H1 (cell line): ENCODE measurements around the gene RNASEL. TPM values are rescaled to one million over a fixed set of nuclear protein-coding genes. Genes with fewer than 3 reads are reported as not detected.

Experiments used
- CTCF ChIA-PET: fragments of 300-600 bp; sonication (Branson Sonifier 250); formaldehyde crosslinking; loops from one replicate; lab custom pipeline; 2021; ENCODE audit not compliant: partially characterized antibody; lab: Charles Lee
- POLR2A ChIA-PET: fragments of 300-600 bp; sonication (Branson Sonifier 250); formaldehyde crosslinking; loops from one replicate; lab custom pipeline; 2021; ENCODE audit warnings: inconsistent platforms; ENCODE audit not compliant: partially characterized antibody; lab: Charles Lee
- DNase-seq, 2 experiments: peaks; one replicate each; pipeline versions ENCODE4 v3.0.0 to v3.0.0-alpha.2; 2010 to 2022; ENCODE audit warnings: low spot score in 2 of 2, low read depth in 1 of 2, mixed read lengths in 1 of 2
- FAIRE-seq: peaks from 2 replicates; lab custom pipeline; 2011; peaks lifted over from hg19 to GRCh38; lab: Jason Lieb, UNC
- H2AFZ ChIP-seq: 2 replicates; pipeline ENCODE4 v1.8.1; 2012; ENCODE audit warnings: low read length, inconsistent platforms
- H2AK5ac ChIP-seq: 2 replicates; pipeline ENCODE4 v1.6.1; 2013; ENCODE audit warnings: low read depth, low read length
- H2BK120ac ChIP-seq: replicated peaks from 2 replicates; pipeline ENCODE3; 2013; ENCODE audit warnings: low read depth, low read length, inconsistent platforms
- H2BK12ac ChIP-seq: 2 replicates; pipeline ENCODE4 v1.6.1; 2013; ENCODE audit warnings: low read depth, low read length
- H2BK15ac ChIP-seq: 2 replicates; pipeline ENCODE4 v1.6.1; 2013; ENCODE audit warnings: low read length
- H2BK20ac ChIP-seq: 2 replicates; pipeline ENCODE4 v1.6.1; 2013; ENCODE audit warnings: low read length
- H2BK5ac ChIP-seq: 2 replicates; pipeline ENCODE4 v1.6.1; 2013; ENCODE audit warnings: low read depth, low read length
- H3K14ac ChIP-seq: 2 replicates; pipeline ENCODE4 v1.6.1; 2013; ENCODE audit warnings: inconsistent platforms; ENCODE audit not compliant: insufficient read length
- H3K18ac ChIP-seq: 2 replicates; pipeline ENCODE4 v1.6.1; 2013; ENCODE audit warnings: low read length; ENCODE audit errors: extremely low read depth
- H3K23ac ChIP-seq: 2 replicates; pipeline ENCODE4 v1.6.1; 2013; ENCODE audit warnings: inconsistent platforms; ENCODE audit not compliant: insufficient read length
- H3K23me2 ChIP-seq: 2 replicates; pipeline ENCODE4 v1.6.1; 2013; ENCODE audit warnings: low read depth, low read length
- H3K27ac ChIP-seq: 2 replicates; pipeline ENCODE4 v1.6.1; 2011; ENCODE audit warnings: low read depth, low read length, inconsistent platforms
- H3K27me3 ChIP-seq, 4 experiments: replicated peaks in 1 of 4; 1 replicate in 1 of 4; 2 replicates in 3 of 4; pipeline versions ENCODE4 v1.6.1 to v1.8.1; 2011 to 2013; ENCODE audit warnings: low read length in 3 of 4, mild to moderate bottlenecking in 3 of 4, inconsistent platforms in 2 of 4, mixed read lengths in 2 of 4, moderate library complexity in 1 of 4; ENCODE audit not compliant: control insufficient read depth in 3 of 4, insufficient read depth in 3 of 4; ENCODE audit errors: extremely low read depth in 1 of 4
- H3K36me3 ChIP-seq, 4 experiments: 2 replicates each; pipeline versions ENCODE4 v1.6.1 to v1.8.1; 2011 to 2013; ENCODE audit warnings: mild to moderate bottlenecking in 4 of 4, low read length in 3 of 4, moderate library complexity in 2 of 4, control low read depth in 1 of 4, inconsistent platforms in 1 of 4; ENCODE audit not compliant: insufficient read depth in 4 of 4, control insufficient read depth in 2 of 4
- H3K4ac ChIP-seq: replicated peaks from 2 replicates; pipeline ENCODE3; 2013; ENCODE audit warnings: low read length, low read depth, mixed read lengths, inconsistent platforms; ENCODE audit not compliant: insufficient read length
- H3K4me1 ChIP-seq, 4 experiments: replicated peaks in 1 of 4; 1 replicate in 1 of 4; 2 replicates in 3 of 4; pipeline versions ENCODE4 v1.6.1 to v1.8.1; 2011 to 2013; ENCODE audit warnings: low read length in 3 of 4, inconsistent platforms in 2 of 4, mixed read lengths in 1 of 4; ENCODE audit not compliant: insufficient read depth in 4 of 4, control insufficient read depth in 3 of 4
- H3K4me2 ChIP-seq, 2 experiments: 2 replicates each; pipeline versions ENCODE4 v1.6.1 to v1.8.1; 2011 to 2013; ENCODE audit warnings: low read depth in 2 of 2, low read length in 2 of 2, control low read depth in 1 of 2, inconsistent platforms in 1 of 2, mild to moderate bottlenecking in 1 of 2; ENCODE audit not compliant: insufficient read depth in 1 of 2
- H3K4me3 ChIP-seq, 4 experiments: fragments of 200-600, 300-600 bp in 1 of 4; sonication (generic), shearing (Covaris generic), sonication (Bioruptor Twin) in 1 of 4; 2 replicates each; pipeline versions ENCODE4 v1.5.1 to v1.8.1; 2011 to 2016; ENCODE audit warnings: low read length in 4 of 4, low read depth in 3 of 4, control low read depth in 2 of 4, inconsistent platforms in 2 of 4, mild to moderate bottlenecking in 2 of 4, mixed read lengths in 1 of 4, moderate library complexity in 1 of 4; ENCODE audit not compliant: insufficient read depth in 2 of 4; ENCODE audit errors: extremely low read depth in 1 of 4
- H3K56ac ChIP-seq: replicated peaks from 2 replicates; pipeline ENCODE3; 2013; ENCODE audit warnings: low read depth, mild to moderate bottlenecking, mixed read lengths, low read length, inconsistent platforms; ENCODE audit not compliant: insufficient read length
- H3K79me1 ChIP-seq: 2 replicates; pipeline ENCODE4 v1.6.1; 2013; ENCODE audit warnings: low read depth, low read length, control low read depth
- H3K79me2 ChIP-seq, 2 experiments: 2 replicates each; pipeline versions ENCODE4 v1.6.1 to v1.8.1; 2012 to 2013; ENCODE audit warnings: low read length in 2 of 2, mild to moderate bottlenecking in 2 of 2, inconsistent platforms in 1 of 2; ENCODE audit not compliant: insufficient read depth in 2 of 2, control insufficient read depth in 1 of 2
- H3K9ac ChIP-seq, 4 experiments: replicated peaks in 1 of 4; 1 replicate in 1 of 4; 2 replicates in 3 of 4; pipeline versions ENCODE4 v1.6.1 to v1.8.1; 2011 to 2013; ENCODE audit warnings: low read depth in 3 of 4, low read length in 3 of 4, control low read depth in 2 of 4, mild to moderate bottlenecking in 2 of 4, moderate library complexity in 2 of 4, inconsistent platforms in 1 of 4; ENCODE audit errors: extremely low read depth in 1 of 4
- H3K9me3 ChIP-seq, 2 experiments: 2 replicates each; pipeline versions ENCODE4 v1.6.1 to v1.8.1; 2012 to 2013; ENCODE audit warnings: mild to moderate bottlenecking in 2 of 2, moderate library complexity in 2 of 2, control low read depth in 1 of 2, inconsistent platforms in 1 of 2, low read depth in 1 of 2, low read length in 1 of 2, mixed read lengths in 1 of 2; ENCODE audit not compliant: insufficient read depth in 2 of 2
- H4K20me1 ChIP-seq, 2 experiments: replicated peaks in 1 of 2; 2 replicates each; pipeline versions ENCODE3 to v1.8.1; 2011 to 2013; ENCODE audit warnings: inconsistent platforms in 2 of 2, low read length in 2 of 2, mild to moderate bottlenecking in 1 of 2; ENCODE audit not compliant: insufficient read depth in 2 of 2, control insufficient read depth in 1 of 2
- H4K5ac ChIP-seq: 2 replicates; pipeline ENCODE4 v1.6.1; 2013; ENCODE audit warnings: low read length, low read depth, mixed read lengths, inconsistent platforms; ENCODE audit not compliant: insufficient read length
- H4K8ac ChIP-seq: 2 replicates; pipeline ENCODE4 v1.8.0; 2013; ENCODE audit warnings: mild to moderate bottlenecking, moderate library complexity, low read length, inconsistent platforms; ENCODE audit not compliant: insufficient read depth; ENCODE audit errors: extremely low read depth
- H4K91ac ChIP-seq: replicated peaks from 2 replicates; pipeline ENCODE3; 2013; ENCODE audit warnings: low read length, mixed read lengths, inconsistent platforms; ENCODE audit not compliant: insufficient read length
- BACH1 ChIP-seq: IDR thresholded peaks from 2 replicates; pipeline ENCODE4 v1.6.1; 2012; ENCODE audit warnings: low read length, improper control_type of control experiment
- EGR1 ChIP-seq: IDR thresholded peaks from 2 replicates; pipeline ENCODE4 v1.6.1; 2011; ENCODE audit warnings: low read depth, low read length, borderline replicate concordance
- GTF2F1 ChIP-seq: IDR thresholded peaks from 2 replicates; pipeline ENCODE4 v1.6.1; 2012; ENCODE audit warnings: low read depth, low read length, improper control_type of control experiment, borderline replicate concordance
- HDAC2 ChIP-seq, 2 experiments: fragments of 300-600 bp in 1 of 2; sonication (generic) in 1 of 2; IDR thresholded peaks; 2 replicates each; pipeline ENCODE4 v1.6.1; 2011 to 2012; ENCODE audit warnings: low read depth in 2 of 2, low read length in 2 of 2, mild to moderate bottlenecking in 2 of 2, moderate library complexity in 2 of 2, borderline replicate concordance in 1 of 2, inconsistent platforms in 1 of 2
- HDAC6 ChIP-seq: IDR thresholded peaks from one replicate; pipeline ENCODE4 v1.7.1; 2012; ENCODE audit warnings: low read depth, mild to moderate bottlenecking, inconsistent platforms, low read length, moderate library complexity
- KDM4A ChIP-seq: IDR thresholded peaks from one replicate; pipeline ENCODE4 v1.7.1; 2012; ENCODE audit warnings: low read depth, mild to moderate bottlenecking, moderate library complexity, low read length, inconsistent platforms; ENCODE audit not compliant: severe bottlenecking
- NANOG ChIP-seq: IDR thresholded peaks from 2 replicates; pipeline ENCODE4 v1.6.1; 2011; ENCODE audit warnings: low read length, low read depth, mild to moderate bottlenecking, inconsistent platforms; ENCODE audit not compliant: insufficient read depth, poor library complexity, severe bottlenecking
- RBBP5 ChIP-seq: IDR thresholded peaks from 2 replicates; pipeline ENCODE4 v1.7.1; 2012; ENCODE audit warnings: low read depth, mild to moderate bottlenecking, inconsistent platforms, low read length, moderate library complexity, borderline replicate concordance
- RNF2 ChIP-seq: fragments of 200-900, 300-1000 bp; sonication (generic); IDR thresholded peaks from 2 replicates; pipeline ENCODE4 v1.7.1; 2016; ENCODE audit warnings: borderline replicate concordance, low read depth, mild to moderate bottlenecking, antibody characterized with exemption, low read length; ENCODE audit not compliant: poor library complexity, severe bottlenecking; ENCODE audit errors: missing control alignments
- SAP30 ChIP-seq: fragments of 300-600 bp; sonication (generic); IDR thresholded peaks from 2 replicates; pipeline ENCODE4 v1.7.1; 2012; ENCODE audit warnings: low read length, moderate library complexity, mild to moderate bottlenecking, inconsistent platforms; ENCODE audit not compliant: insufficient read depth, insufficient replicate concordance
- SIX5 ChIP-seq: IDR thresholded peaks from 2 replicates; pipeline ENCODE4 v1.6.1; 2011; ENCODE audit warnings: mild to moderate bottlenecking, low read depth, low read length
- TAF7 ChIP-seq: optimal IDR thresholded peaks from 2 replicates; pipeline ENCODE3; 2011; ENCODE audit warnings: low read depth, mild to moderate bottlenecking, inconsistent platforms, low read length, moderate library complexity, borderline replicate concordance
- TCF12 ChIP-seq: IDR thresholded peaks from 2 replicates; pipeline ENCODE4 v1.6.1; 2011; ENCODE audit warnings: low read depth, mild to moderate bottlenecking, low read length
- ZNF274 ChIP-seq: IDR thresholded peaks from 2 replicates; pipeline ENCODE4 v1.7.0; 2012; ENCODE audit warnings: low read length, borderline replicate concordance; ENCODE audit errors: extremely low read depth
- WGBS, 2 experiments: shearing (Covaris generic) in 1 of 2; methylation state at CpG; one replicate each; pipeline versions ENCODE4 v1.1.6 to v1.1.7; 2013 to 2015; ENCODE audit warnings: low lambda C conversion rate in 2 of 2, mixed read lengths in 2 of 2, inconsistent platforms in 1 of 2, low coverage in 1 of 2, missing lambda C conversion rate in 1 of 2; ENCODE audit not compliant: insufficient replicate concordance in 2 of 2, insufficient coverage in 1 of 2, insufficient read length in 1 of 2; ENCODE audit errors: extremely low coverage in 1 of 2, missing lambda C conversion rate in 1 of 2; 5-methylcytosine and 5-hydroxymethylcytosine counted together
- polyA plus RNA-seq, 7 experiments: library from polyadenylated mRNA; depleted of rRNA in 3 of 7; stranded (reverse) in 5 of 7; unstranded in 2 of 7; fragments of >200 nt in 5 of 7; fragments of 200-250 nt in 2 of 7; gene quantifications; 1 replicate in 5 of 7; 2 replicates in 1 of 7; 4 replicates in 1 of 7; pipeline versions ENCODE4 v1.2.1 to v1.2.3, GENCODE V29; 2011 to 2013; ENCODE audit warnings: missing spikeins in 2 of 7, mixed read lengths in 2 of 7
- total RNA-seq: library from RNA; stranded (reverse); fragmentation: NEBNext Ultra II Directional; extraction: Animal tissue kit (Norgen Biotek cat#: 25700); gene quantifications from 2 replicates; pipeline ENCODE4 v1.2.1, GENCODE V29; 2021

The RNASEL gene
- total and polyA plus RNA-seq, 2 of the 8 experiments (the other 6 are each of a cell fraction or from before 2014, with no cell fraction given) = 0.39 to 0.78 TPM

DNA sequence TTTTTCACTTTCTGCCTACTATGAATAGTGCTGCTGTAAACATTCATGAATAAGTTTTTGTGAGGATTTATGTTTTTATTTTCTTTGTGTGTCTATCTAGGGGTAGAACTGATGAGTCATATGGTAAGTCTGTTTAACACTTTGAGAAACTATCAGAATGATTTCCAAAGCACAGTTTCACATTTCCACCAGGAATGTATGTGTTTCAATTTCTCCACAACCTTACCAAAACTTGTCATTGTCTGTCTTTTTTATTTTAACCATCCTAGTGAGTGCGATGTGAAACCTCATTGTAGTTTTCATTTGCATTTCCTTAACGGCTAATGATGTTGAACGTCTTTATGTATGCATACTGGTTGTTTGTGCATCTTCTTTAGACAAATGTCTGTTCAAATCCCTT, 23.5 kb downstream of the RNASEL start:
- Histone ChIP-seq H2BK120ac (no peak overlapping the region), H3K23ac (no peak overlapping the region), H3K27me3 (no peaks in the 10 kb centered on the region), H3K4ac (no peak overlapping the region), H3K56ac (no peak overlapping the region), H3K9ac (no peak overlapping the region), H3K4me3 (no peak overlapping the region), H3K14ac (no peak overlapping the region), H4K8ac (no peak overlapping the region), H4K5ac (no peak overlapping the region), H3K79me2 (no peaks in the 10 kb centered on the region), H3K23me2 (no peaks in the 10 kb centered on the region), H4K91ac (no peak overlapping the region), H3K27ac (no peak overlapping the region), H2BK20ac (no peak overlapping the region), H3K36me3 (no peaks in the 10 kb centered on the region), H3K9me3 (no peaks in the 10 kb centered on the region), H3K79me1 (no peaks in the 10 kb centered on the region), H3K18ac (no peak overlapping the region), H4K20me1 (no peaks in the 10 kb centered on the region), H3K4me2 (no peak overlapping the region), H2BK5ac (no peak overlapping the region), H3K4me1 (no peaks in the 10 kb centered on the region), H2AK5ac (no peak overlapping the region), H2BK12ac (no peak overlapping the region), H2AFZ (no peak overlapping the region), H2BK15ac (no peak overlapping the region)
- DNase-seq = no peak
- WGBS, 2 experiments = 87% methylated on average over 3 of the region's 3 CpGs; no CpG with 5 or more reads in 1 of the 2 experiments
- ChIA-PET POLR2A (no interaction called here), CTCF (no interaction called here)
- no peak for FAIRE-seq
- no peak for TF ChIP-seq BACH1
- TF ChIP-seq TCF12 = no peak
- no peak for TF ChIP-seq RNF2
- TF ChIP-seq NANOG = no peak
- no peak for TF ChIP-seq SIX5
- no peak for TF ChIP-seq SAP30
- TF ChIP-seq GTF2F1 = no peak
- no peak for TF ChIP-seq HDAC6
- TF ChIP-seq ZNF274 = no peak
- TF ChIP-seq RBBP5 = no peak
- TF ChIP-seq EGR1 = no peak
- TF ChIP-seq TAF7 = no peak
- TF ChIP-seq HDAC2 (IDR thresholded peaks at IDR 0.05; ENCODE audit: borderline replicate concordance in 1 of 2, low read depth in 2 of 2, low read length in 2 of 2) = no peak
- no peak for TF ChIP-seq KDM4A
